Activated T-helper 2 cell treated with anti-CD3 and anti-CD28 coated beads, Interferon-gamma antibody, Interleukin-2, Interleukin-4, amounts not matched to agents 10 μg/mL and 5 μg/mL and 100 μg/mL, durations not matched to agents 14 hours and 24 hours and 36 hours (primary cell): ENCODE data around the gene F13A1. TPM values are rescaled to one million over a fixed set of nuclear protein-coding genes. Genes with fewer than 3 reads are reported as not detected.

Experiments
- DNase-seq: peaks from one replicate; pipeline ENCODE4 v3.0.0; 2021; ENCODE audit warnings: low spot score
- H3K27ac Mint-ChIP-seq: one replicate; pipeline ENCODE4 v1.8.0; 2021; ENCODE audit warnings: mixed read lengths
- H3K27me3 Mint-ChIP-seq: one replicate; pipeline ENCODE4 v1.8.0; 2021; ENCODE audit warnings: low read depth, mixed read lengths
- H3K36me3 Mint-ChIP-seq: one replicate; pipeline ENCODE4 v1.8.0; 2021; ENCODE audit warnings: low read depth, mixed read lengths
- H3K4me1 Mint-ChIP-seq: one replicate; pipeline ENCODE4 v1.8.0; 2021; ENCODE audit warnings: low read depth, mixed read lengths
- H3K4me3 Mint-ChIP-seq: one replicate; pipeline ENCODE4 v1.8.0; 2021; ENCODE audit warnings: low read depth, mild to moderate bottlenecking, moderate library complexity, mixed read lengths
- H3K9me3 Mint-ChIP-seq: one replicate; pipeline ENCODE4 v1.8.0; 2021; ENCODE audit warnings: mixed read lengths
- intact Hi-C: fragments of 100-400 bp; cut with micrococcal nuclease; formaldehyde crosslinking; loops from one replicate; pipeline ENCODE4 v1.15.1; 2023
- total RNA-seq: library from RNA; stranded (reverse); gene quantifications from 2 replicates; pipeline ENCODE4 v1.2.3, GENCODE V29; 2022

The F13A1 gene
- total RNA-seq, 1 donor from 2014 or later = not detected

- Mint-ChIP-seq H3K27me3 (no peaks in the 10 kb centered on the region), H3K27ac (no peak overlapping the region), H3K4me1 (no peaks in the 10 kb centered on the region), H3K9me3 (no peaks in the 10 kb centered on the region), H3K36me3 (no peaks in the 10 kb centered on the region), H3K4me3 (no peak overlapping the region)
- no peak for DNase-seq
- intact Hi-C loops = no loop called here
Measured at GRCh38 chr6:6193221-6193745, 127.2 kb downstream of the F13A1 start.

GRCh38 chr6:6191909-6192308, 128.6 kb downstream of the F13A1 start:
- no peaks in the 10 kb centered on the region for H3K4me1 Mint-ChIP-seq
- no peak for DNase-seq
- no peak overlapping the region for H3K27ac Mint-ChIP-seq
- intact Hi-C loops = no loop called here
- no peaks in the 10 kb centered on the region for H3K36me3 Mint-ChIP-seq
- no peaks in the 10 kb centered on the region for H3K27me3 Mint-ChIP-seq
- H3K9me3 Mint-ChIP-seq = no peaks in the 10 kb centered on the region
- no peak overlapping the region for H3K4me3 Mint-ChIP-seq

GRCh38 chr6:6191476-6191875, 129.0 kb downstream of the F13A1 start:
- no peak overlapping the region for H3K4me3 Mint-ChIP-seq
- H3K27me3 Mint-ChIP-seq = no peaks in the 10 kb centered on the region
- no peak overlapping the region for H3K27ac Mint-ChIP-seq
- no peaks in the 10 kb centered on the region for H3K9me3 Mint-ChIP-seq
- H3K36me3 Mint-ChIP-seq = no peaks in the 10 kb centered on the region
- H3K4me1 Mint-ChIP-seq = no peaks in the 10 kb centered on the region
- intact Hi-C loops = no loop called here
- no peak for DNase-seq

GRCh38 chr6:6180684-6181083, 139.8 kb downstream of the F13A1 start:
- Mint-ChIP-seq H3K9me3 (no peaks in the 10 kb centered on the region), H3K27me3 (no peaks in the 10 kb centered on the region), H3K4me1 (no peaks in the 10 kb centered on the region), H3K36me3 (no peaks in the 10 kb centered on the region), H3K27ac (no peak overlapping the region), H3K4me3 (no peak overlapping the region)
- DNase-seq = no peak
- intact Hi-C loops = no loop called here

DNA sequence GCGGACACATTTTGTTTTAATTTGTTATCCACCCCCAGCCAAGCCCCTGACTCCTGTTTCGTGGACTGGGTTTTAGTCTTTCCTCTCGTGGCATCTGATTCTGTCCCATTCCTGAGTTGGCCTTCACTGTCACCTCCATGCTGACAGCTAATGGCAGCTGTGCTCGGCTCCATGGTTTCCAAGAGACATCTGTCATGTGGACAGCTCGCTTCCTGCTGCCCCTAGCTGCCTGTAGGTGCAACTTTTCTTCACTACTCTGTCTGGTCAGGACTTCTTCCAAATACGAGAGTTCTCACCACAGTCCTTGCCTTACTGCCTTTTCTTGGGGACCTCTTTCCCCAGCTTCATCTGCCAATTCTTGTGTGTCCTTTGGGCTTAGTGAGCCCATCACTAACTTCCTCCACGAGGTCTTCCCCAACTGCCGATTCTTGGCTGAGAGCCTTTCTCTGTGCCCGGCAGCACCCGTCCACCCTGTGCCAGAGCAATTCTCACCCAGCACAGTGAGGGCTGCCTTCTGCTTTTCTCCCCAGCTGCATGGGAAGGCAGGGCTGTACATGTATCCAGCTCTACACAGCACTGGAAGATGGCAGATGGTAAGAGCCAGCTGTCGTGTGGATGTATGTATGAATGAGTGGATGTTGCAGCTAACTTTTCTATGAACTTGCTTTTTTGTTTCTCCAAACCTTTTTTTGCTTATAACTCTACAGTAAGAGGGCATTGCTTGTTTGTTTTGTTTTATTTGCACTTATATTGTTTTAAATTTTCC, 140.4 kb downstream of the F13A1 start:
- H3K4me1 Mint-ChIP-seq = no peaks in the 10 kb centered on the region
- intact Hi-C loops = no loop called here
- DNase-seq = no peak
- H3K4me3 Mint-ChIP-seq = no peak overlapping the region
- no peaks in the 10 kb centered on the region for H3K36me3 Mint-ChIP-seq
- no peak overlapping the region for H3K27ac Mint-ChIP-seq
- no peaks in the 10 kb centered on the region for H3K9me3 Mint-ChIP-seq
- no peaks in the 10 kb centered on the region for H3K27me3 Mint-ChIP-seq

DNA sequence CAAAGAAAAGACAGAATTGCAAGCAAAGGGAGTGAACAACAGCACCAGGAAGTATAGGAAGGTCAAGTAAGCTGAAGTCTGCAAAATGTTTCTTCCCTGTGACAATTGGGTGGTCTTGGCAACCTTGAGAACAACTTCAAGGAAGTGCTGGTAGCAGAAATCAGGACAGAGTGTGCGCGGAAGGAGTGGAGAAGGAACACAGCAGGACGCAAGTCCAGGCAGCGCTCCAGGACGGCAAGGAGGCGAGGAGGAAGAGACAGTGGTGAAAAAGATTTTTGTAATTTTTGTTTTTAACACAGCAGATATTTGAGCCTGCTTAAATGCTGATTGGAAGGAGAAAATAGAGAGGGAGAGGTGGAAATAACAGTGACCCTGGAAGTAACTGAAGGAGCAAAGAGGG, 141.7 kb downstream of the F13A1 start:
- Mint-ChIP-seq H3K27me3 (no peaks in the 10 kb centered on the region), H3K27ac (no peak overlapping the region), H3K4me3 (no peak overlapping the region), H3K4me1 (no peaks in the 10 kb centered on the region), H3K9me3 (no peaks in the 10 kb centered on the region), H3K36me3 (no peaks in the 10 kb centered on the region)
- DNase-seq = no peak
- intact Hi-C loops = no loop called here

DNA sequence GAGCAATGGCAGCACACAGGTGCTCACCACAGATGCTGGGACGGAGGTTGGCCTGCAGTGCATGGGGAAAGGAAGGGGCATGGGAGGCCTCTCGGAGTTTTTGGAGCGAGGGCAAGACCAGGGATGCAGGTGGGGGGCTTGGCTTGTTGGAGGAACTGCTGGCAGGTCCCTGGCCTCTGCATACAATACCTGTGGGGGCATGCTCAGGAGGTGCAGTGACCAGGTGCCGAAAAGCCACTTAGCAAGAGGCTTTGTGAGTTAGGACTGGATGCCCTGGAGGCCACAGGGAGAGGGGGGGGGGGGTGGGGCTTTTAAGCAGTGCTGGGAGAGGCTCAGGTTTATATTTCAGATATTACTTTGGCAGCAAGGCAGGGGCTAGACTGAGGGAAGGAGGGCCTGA, 142.7 kb downstream of the F13A1 start:
- no peak overlapping the region for H3K27ac Mint-ChIP-seq
- H3K36me3 Mint-ChIP-seq = no peaks in the 10 kb centered on the region
- DNase-seq = no peak
- no peak overlapping the region for H3K4me3 Mint-ChIP-seq
- H3K9me3 Mint-ChIP-seq = no peaks in the 10 kb centered on the region
- no peaks in the 10 kb centered on the region for H3K4me1 Mint-ChIP-seq
- no peaks in the 10 kb centered on the region for H3K27me3 Mint-ChIP-seq
- intact Hi-C loops = no loop called here

DNA sequence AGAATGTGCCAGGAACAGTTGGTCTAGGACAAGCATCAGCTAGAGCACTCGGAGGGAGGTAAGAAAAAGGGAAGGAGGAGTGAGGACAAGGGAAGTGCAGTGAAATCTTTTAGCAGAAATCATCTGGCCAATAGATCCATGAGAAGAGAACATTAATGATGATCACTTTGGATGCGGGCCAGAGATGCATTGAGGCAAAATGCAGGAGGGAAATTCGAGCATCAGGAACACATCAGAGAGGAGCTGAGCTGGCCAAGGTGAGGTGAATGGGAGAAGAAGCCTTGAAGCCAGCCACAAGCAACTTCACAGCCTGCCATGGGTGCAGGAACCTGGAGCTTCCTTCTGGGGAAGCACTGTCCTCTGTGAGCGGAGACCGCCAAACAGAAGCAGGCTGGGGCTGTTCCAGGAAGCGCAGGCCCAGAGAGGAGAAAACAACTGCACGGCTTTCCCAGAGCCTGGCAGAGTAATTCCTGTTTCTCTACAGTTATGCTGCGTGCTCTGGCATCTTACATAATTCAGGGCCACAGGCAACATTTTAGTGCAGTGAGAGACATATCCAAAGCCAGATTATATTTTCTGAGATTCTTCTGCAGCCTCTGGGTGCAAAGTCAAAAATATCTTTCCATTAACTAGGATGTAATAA, 143.8 kb downstream of the F13A1 start:
- no peaks in the 10 kb centered on the region for H3K27me3 Mint-ChIP-seq
- H3K4me3 Mint-ChIP-seq = no peak overlapping the region
- H3K36me3 Mint-ChIP-seq = no peaks in the 10 kb centered on the region
- H3K4me1 Mint-ChIP-seq = no peaks in the 10 kb centered on the region
- no peak for DNase-seq
- no peaks in the 10 kb centered on the region for H3K9me3 Mint-ChIP-seq
- intact Hi-C loops = no loop called here
- no peak overlapping the region for H3K27ac Mint-ChIP-seq

- Mint-ChIP-seq H3K4me1 (no peaks in the 10 kb centered on the region), H3K36me3 (no peaks in the 10 kb centered on the region), H3K27ac (no peak overlapping the region), H3K9me3 (no peaks in the 10 kb centered on the region), H3K27me3 (no peaks in the 10 kb centered on the region), H3K4me3 (no peak overlapping the region)
- intact Hi-C loops = no loop called here
- DNase-seq = no peak
Measured at GRCh38 chr6:6176127-6176526, 144.3 kb downstream of the F13A1 start.

DNA sequence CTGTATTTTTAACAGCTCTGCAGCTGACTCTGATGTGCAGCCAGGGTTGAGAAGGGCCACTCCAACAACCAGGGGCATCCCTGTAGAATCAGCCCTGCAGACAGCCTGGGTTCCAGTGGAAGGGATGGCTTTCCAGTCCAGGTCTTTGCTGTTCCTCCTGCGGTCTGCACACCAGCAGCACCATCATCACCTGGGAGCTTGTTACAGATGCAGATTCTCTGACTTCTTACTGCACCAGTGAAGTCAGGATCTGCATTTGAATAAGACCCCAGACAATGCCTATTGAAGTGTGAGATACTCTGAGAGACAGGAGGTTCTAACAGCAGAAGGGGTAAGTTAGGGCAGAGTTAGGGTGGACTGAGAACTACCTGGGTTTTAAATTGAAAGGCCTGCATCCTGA, 151.3 kb downstream of the F13A1 start:
- Mint-ChIP-seq H3K27me3 (no peaks in the 10 kb centered on the region), H3K36me3 (no peaks in the 10 kb centered on the region)
- intact Hi-C loops = no loop called here

GRCh38 chr6:6166064-6166463, 154.4 kb downstream of the F13A1 start:
- intact Hi-C loops = no loop called here
- H3K4me3 Mint-ChIP-seq = no peak overlapping the region
- no peaks in the 10 kb centered on the region for H3K9me3 Mint-ChIP-seq
- no peak for DNase-seq
- H3K36me3 Mint-ChIP-seq = no peaks in the 10 kb centered on the region
- no peak overlapping the region for H3K27ac Mint-ChIP-seq
- no peaks in the 10 kb centered on the region for H3K4me1 Mint-ChIP-seq
- H3K27me3 Mint-ChIP-seq = no peaks in the 10 kb centered on the region

More for the DNA sequence above, 151.3 kb downstream of the F13A1 start:
- Mint-ChIP-seq H3K9me3 (no peaks in the 10 kb centered on the region), H3K4me3 (no peak overlapping the region), H3K27ac (no peak overlapping the region), H3K4me1 (no peaks in the 10 kb centered on the region)
- no peak for DNase-seq

DNA sequence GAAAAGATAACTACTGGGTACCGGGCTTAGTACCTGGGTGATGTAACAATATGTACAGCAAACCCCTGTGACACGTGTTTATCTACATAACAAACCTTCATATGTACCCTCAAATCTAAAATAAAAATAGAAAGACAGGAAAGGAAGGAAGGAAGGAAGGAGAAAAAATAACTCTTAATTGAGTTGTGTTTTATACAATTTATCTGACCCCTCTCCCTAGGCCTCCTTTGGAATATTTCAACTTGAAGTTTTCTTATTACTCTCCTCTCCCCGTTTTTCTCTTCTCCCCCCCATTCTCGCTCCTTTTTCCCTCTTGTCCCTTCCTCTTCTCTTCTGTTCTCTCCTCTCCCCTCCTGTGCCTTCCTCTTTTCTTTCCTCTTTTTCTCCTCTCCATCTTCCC, 156.1 kb downstream of the F13A1 start:
- Mint-ChIP-seq H3K36me3 (no peaks in the 10 kb centered on the region), H3K27me3 (no peaks in the 10 kb centered on the region), H3K9me3 (no peaks in the 10 kb centered on the region), H3K27ac (no peak overlapping the region), H3K4me1 (no peaks in the 10 kb centered on the region), H3K4me3 (no peak overlapping the region)
- intact Hi-C loops = no loop called here
- DNase-seq = no peak

DNA sequence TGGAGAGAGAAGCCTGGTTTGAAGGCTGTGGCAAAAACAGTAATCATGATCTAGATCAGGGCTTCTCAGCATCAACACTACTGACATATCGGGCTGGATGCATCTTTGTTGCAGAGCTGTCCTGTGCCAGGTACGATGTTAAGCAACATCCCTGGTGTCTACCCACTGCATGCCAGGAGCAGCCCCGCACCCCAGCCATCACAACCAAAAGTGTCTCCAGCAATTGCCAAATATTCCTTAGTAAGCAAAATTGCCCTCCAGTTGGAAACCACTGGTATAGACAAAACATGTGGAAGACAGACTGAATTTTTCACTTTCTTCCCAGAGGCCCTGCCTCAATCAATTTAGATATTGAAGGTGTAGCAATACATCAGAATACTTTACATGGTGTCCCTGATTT, 166.1 kb downstream of the F13A1 start:
- Mint-ChIP-seq H3K9me3 (no peaks in the 10 kb centered on the region), H3K4me1 (no peaks in the 10 kb centered on the region), H3K27me3 (peaks cover 2% of the 10 kb centered on the region), H3K4me3 (no peak overlapping the region), H3K36me3 (no peaks in the 10 kb centered on the region), H3K27ac (no peak overlapping the region)
- DNase-seq = no peak
- intact Hi-C loops = no loop called here
